ENCODE measurements around the gene SHOC2. TPM values are rescaled to one million over a fixed set of nuclear protein-coding genes. Genes with fewer than 3 reads are reported as not detected.

Gene SHOC2
- total RNA-seq, 1 experiment from 2014 or later, result 23.7 TPM

DNA sequence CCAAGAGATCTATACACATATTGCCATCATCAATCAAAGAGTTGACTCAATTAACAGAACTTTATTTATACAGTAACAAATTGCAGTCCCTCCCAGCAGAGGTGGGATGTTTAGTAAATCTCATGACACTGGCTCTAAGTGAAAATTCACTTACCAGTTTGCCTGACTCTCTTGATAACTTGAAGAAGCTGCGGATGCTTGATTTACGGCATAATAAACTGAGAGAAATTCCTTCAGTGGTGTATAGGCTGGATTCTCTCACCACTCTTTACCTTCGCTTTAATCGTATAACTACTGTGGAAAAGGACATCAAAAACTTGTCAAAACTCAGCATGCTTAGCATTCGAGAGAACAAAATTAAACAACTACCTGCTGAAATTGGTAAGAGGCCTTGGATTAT lies 45.3 kb downstream of the SHOC2 start:
- Histone ChIP-seq H2BK120ac (ENCODE audit: low read depth, low read length, poor library complexity, severe bottlenecking) (no peak overlapping the region), H3K79me2 (ENCODE audit: insufficient read depth, low read length) (peaks cover 2% of the 10 kb centered on the region; the same call in 1 of the 2 replicates), H2AK5ac (ENCODE audit: insufficient read length, low read length) (no peak overlapping the region), H3K9ac (ENCODE audit: extremely low read depth, insufficient read length, low read length) (no peak overlapping the region), H4K20me1 (ENCODE audit: control insufficient read depth, insufficient read depth, insufficient read length) (no peaks in the 10 kb centered on the region), H2BK20ac (ENCODE audit: low read depth, low read length, poor library complexity, severe bottlenecking) (no peak overlapping the region), H2BK12ac (ENCODE audit: insufficient read length, low read depth, low read length) (no peak overlapping the region), H4K8ac (replicated peaks; ENCODE audit: insufficient read length, low read depth, low read length) (no peak overlapping the region), H3K27me3 (ENCODE audit: insufficient read depth, low read length) (no peaks in the 10 kb centered on the region), H2AFZ (ENCODE audit: low read length) (no peak overlapping the region), H3K23me2 (ENCODE audit: insufficient read length, low read depth, low read length, poor library complexity, severe bottlenecking) (no peaks in the 10 kb centered on the region), H3K4me1 (ENCODE audit: insufficient read depth, low read length) (no peaks in the 10 kb centered on the region), H3K4ac (ENCODE audit: low read depth, low read length) (no peak overlapping the region), H3K18ac (ENCODE audit: insufficient read length, low read depth, low read length) (no peak overlapping the region), H3K79me1 (ENCODE audit: insufficient read depth, low read depth, low read length, poor library complexity, severe bottlenecking) (no peaks in the 10 kb centered on the region), H4K5ac (ENCODE audit: insufficient read length, low read depth, low read length) (no peak overlapping the region), H2BK15ac (ENCODE audit: low read depth, low read length) (no peak overlapping the region), H4K91ac (ENCODE audit: insufficient read length, low read depth, low read length) (no peak overlapping the region), H3K56ac (ENCODE audit: insufficient read length, low read depth, low read length) (no peak overlapping the region), H3K9me3 (ENCODE audit: control insufficient read depth, low read depth, low read length) (no peaks in the 10 kb centered on the region), H3K14ac (ENCODE audit: insufficient read depth, low read length) (no peak overlapping the region), H3K4me2 (ENCODE audit: insufficient read depth, insufficient read length, low read length) (no peak overlapping the region), H3K23ac (ENCODE audit: insufficient read length, low read depth, low read length) (no peak overlapping the region), H3K27ac (ENCODE audit: insufficient read length, low read depth, low read length) (no peak overlapping the region), H3T11ph (ENCODE audit: low read length) (no peak overlapping the region), H2BK5ac (ENCODE audit: insufficient read length, low read length) (no peak overlapping the region)
- TF ChIP-seq, protein P1, sequence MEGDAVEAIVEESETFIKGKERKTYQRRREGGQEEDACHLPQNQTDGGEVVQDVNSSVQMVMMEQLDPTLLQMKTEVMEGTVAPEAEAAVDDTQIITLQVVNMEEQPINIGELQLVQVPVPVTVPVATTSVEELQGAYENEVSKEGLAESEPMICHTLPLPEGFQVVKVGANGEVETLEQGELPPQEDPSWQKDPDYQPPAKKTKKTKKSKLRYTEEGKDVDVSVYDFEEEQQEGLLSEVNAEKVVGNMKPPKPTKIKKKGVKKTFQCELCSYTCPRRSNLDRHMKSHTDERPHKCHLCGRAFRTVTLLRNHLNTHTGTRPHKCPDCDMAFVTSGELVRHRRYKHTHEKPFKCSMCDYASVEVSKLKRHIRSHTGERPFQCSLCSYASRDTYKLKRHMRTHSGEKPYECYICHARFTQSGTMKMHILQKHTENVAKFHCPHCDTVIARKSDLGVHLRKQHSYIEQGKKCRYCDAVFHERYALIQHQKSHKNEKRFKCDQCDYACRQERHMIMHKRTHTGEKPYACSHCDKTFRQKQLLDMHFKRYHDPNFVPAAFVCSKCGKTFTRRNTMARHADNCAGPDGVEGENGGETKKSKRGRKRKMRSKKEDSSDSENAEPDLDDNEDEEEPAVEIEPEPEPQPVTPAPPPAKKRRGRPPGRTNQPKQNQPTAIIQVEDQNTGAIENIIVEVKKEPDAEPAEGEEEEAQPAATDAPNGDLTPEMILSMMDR (conservative IDR thresholded peaks at IDR 0.05), result no peak
- H3K27ac Mint-ChIP-seq, result peak overlapping the region in 1 of 3 experiments; percentile 29; a peak in 1 of 7 replicates
- no peak for DNase-seq
- H3K27me3 Mint-ChIP-seq (ENCODE audit: low read depth), result no peaks in the 10 kb centered on the region
- no peaks in the 10 kb centered on the region for H3K36me3 Mint-ChIP-seq (ENCODE audit: insufficient read depth in 1 of 3, low read depth in 3 of 3)
- H3K4me3 Mint-ChIP-seq, result no peak overlapping the region
- H3K4me1 Mint-ChIP-seq, result 0 out of 4 replicates have a peak, but pooled peaks cover 0 to 5% of the 10 kb centered on the region in 2 experiments
- WGBS (ENCODE audit: extremely low coverage, insufficient read length, low lambda C conversion rate), result no CpG with 5 or more reads among the region's 5 CpGs
- no peaks in the 10 kb centered on the region for H3K9me3 Mint-ChIP-seq
